GM12892 (cell line): ENCODE results near the gene DVL2.

ENCODE experiments used
- POLR2A ChIP-seq: IDR thresholded peaks from 2 replicates; pipeline ENCODE4 v1.6.1; 2011; ENCODE audit warnings: low read depth, low read length, control low read depth
- POLR2AphosphoS5 ChIP-seq: IDR thresholded peaks from 2 replicates; pipeline ENCODE4 v1.6.1; 2011; ENCODE audit warnings: low read depth, low read length, control low read depth
- TAF1 ChIP-seq: IDR thresholded peaks from 2 replicates; pipeline ENCODE4 v1.6.1; 2011; ENCODE audit warnings: low read depth, mild to moderate bottlenecking, control low read depth, low read length, borderline replicate concordance

DNA sequence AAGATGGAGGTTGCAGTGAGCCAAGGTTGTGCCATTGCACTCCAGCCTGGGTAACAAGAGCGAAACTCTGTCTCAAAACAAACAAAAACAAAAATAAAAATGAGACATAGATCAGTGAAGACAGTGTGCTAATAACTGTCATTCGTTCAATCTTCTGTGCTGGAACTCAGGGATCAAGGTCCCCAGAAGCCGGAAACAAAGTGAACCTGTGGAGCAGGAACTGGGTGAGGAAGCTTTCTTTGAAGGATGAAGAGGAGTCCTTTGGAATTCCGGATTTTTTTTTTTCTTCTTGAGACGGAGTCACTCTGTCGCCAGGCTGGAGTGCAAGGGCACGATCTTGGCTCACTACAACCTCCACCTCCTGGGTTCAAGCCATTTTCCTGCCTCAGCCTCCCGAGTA is 45.1 kb upstream of the DVL2 start:
- TF ChIP-seq POLR2AphosphoS5 (no peak), POLR2A (no peak), TAF1 (no peak)
